CD8-positive, alpha-beta memory T cell (primary cell): ENCODE measurements around the gene RIT2. TPM values are rescaled to one million over a fixed set of nuclear protein-coding genes. Genes with fewer than 3 reads are reported as not detected.

Source experiments
- CTCF ChIA-PET: fragments of 350-600 bp; sonication (Branson Sonifier 250); formaldehyde crosslinking; loops from one replicate; lab custom pipeline; 2021; ENCODE audit warnings: antibody characterized with exemption; lab: Charles Lee
- POLR2A ChIA-PET: fragments of 350-600 bp; sonication (Branson Sonifier 250); formaldehyde crosslinking; loops from one replicate; lab custom pipeline; 2021; ENCODE audit warnings: antibody characterized with exemption; lab: Charles Lee
- DNase-seq, 5 donors: peaks; one replicate each; pipeline versions ENCODE4 v3.0.0 to v3.0.0-alpha.2; 2020 to 2022; ENCODE audit warnings: mixed read lengths in 1 of 5
- H3K27ac ChIP-seq: one replicate; pipeline ENCODE4 v1.7.0; 2013; ENCODE audit warnings: low read depth, mild to moderate bottlenecking, low read length, moderate library complexity
- H3K27me3 ChIP-seq: 2 replicates; pipeline ENCODE4 v1.7.0; 2013; ENCODE audit warnings: low read length, mild to moderate bottlenecking; ENCODE audit not compliant: insufficient read depth, poor library complexity, severe bottlenecking
- H3K36me3 ChIP-seq: 2 replicates; pipeline ENCODE4 v1.7.0; 2013; ENCODE audit warnings: mild to moderate bottlenecking, low read length, moderate library complexity; ENCODE audit not compliant: insufficient read depth
- H3K4me1 ChIP-seq: 2 replicates; pipeline ENCODE4 v1.7.0; 2013; ENCODE audit warnings: mild to moderate bottlenecking, low read length, moderate library complexity; ENCODE audit not compliant: insufficient read depth
- H3K4me3 ChIP-seq: 2 replicates; pipeline ENCODE4 v1.7.0; 2013; ENCODE audit warnings: mild to moderate bottlenecking, low read length
- H3K9me3 ChIP-seq: 2 replicates; pipeline ENCODE4 v1.7.0; 2013; ENCODE audit warnings: mild to moderate bottlenecking, low read length
- H3K27ac Mint-ChIP-seq, 8 donors: one replicate each; pipeline ENCODE4 v1.8.0; 2020 to 2021; ENCODE audit warnings: mixed read lengths in 8 of 8, mild to moderate bottlenecking in 6 of 8, inconsistent platforms in 3 of 8, moderate library complexity in 3 of 8
- H3K27me3 Mint-ChIP-seq, 2 donors: one replicate each; pipeline ENCODE4 v1.8.0; 2020 to 2021; ENCODE audit warnings: mixed read lengths in 2 of 2, mild to moderate bottlenecking in 1 of 2, moderate library complexity in 1 of 2
- H3K36me3 Mint-ChIP-seq, 3 donors: one replicate each; pipeline ENCODE4 v1.8.0; 2020 to 2021; ENCODE audit warnings: mixed read lengths in 3 of 3, inconsistent platforms in 1 of 3, mild to moderate bottlenecking in 1 of 3
- H3K4me1 Mint-ChIP-seq, 3 donors: one replicate each; pipeline ENCODE4 v1.8.0; 2020 to 2021; ENCODE audit warnings: mixed read lengths in 3 of 3, inconsistent platforms in 1 of 3, mild to moderate bottlenecking in 1 of 3
- H3K4me3 Mint-ChIP-seq, 7 donors: one replicate each; pipeline ENCODE4 v1.8.0; 2020 to 2021; ENCODE audit warnings: mixed read lengths in 7 of 7, mild to moderate bottlenecking in 6 of 7, moderate library complexity in 4 of 7, inconsistent platforms in 2 of 7
- H3K9me3 Mint-ChIP-seq, 5 donors: one replicate each; pipeline ENCODE4 v1.8.0; 2020 to 2022; ENCODE audit warnings: mixed read lengths in 5 of 5, mild to moderate bottlenecking in 3 of 5, moderate library complexity in 2 of 5, inconsistent platforms in 1 of 5
- polyA plus RNA-seq: library from polyadenylated mRNA; unstranded; fragments of 300-500 nt; fragmentation: Illumina TruSeq; gene quantifications from one replicate; pipeline ENCODE4 v1.2.3, GENCODE V29; 2021
- total RNA-seq, 2 experiments: library from RNA; stranded (reverse); gene quantifications; one replicate each; pipeline ENCODE4 v1.2.3, GENCODE V29; 2021

Gene RIT2
- total and polyA plus RNA-seq, 3 experiments from 2014 or later: not detected

DNA sequence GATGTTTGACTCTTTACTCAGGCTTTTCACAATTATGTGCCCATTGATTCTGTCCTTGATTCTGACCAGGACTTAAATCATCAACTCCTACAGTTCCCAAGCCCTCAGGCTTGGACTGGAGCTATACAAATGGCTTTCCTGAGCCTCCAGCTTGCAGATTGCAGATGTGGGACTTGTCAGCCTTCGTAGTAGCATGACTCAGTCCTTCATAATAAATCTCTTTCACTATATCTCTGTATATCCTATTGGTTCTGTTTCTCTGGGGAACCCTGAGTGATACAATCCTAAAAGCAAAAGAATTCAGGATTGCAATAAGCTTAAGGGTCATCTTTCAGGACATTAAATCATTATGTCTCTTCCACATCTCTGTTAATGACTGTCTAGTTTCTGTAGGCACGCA is 356.6 kb downstream of the RIT2 start:
- Histone ChIP-seq H3K9me3 (no peaks in the 10 kb centered on the region), H3K27ac (no peak overlapping the region), H3K36me3 (no peaks in the 10 kb centered on the region), H3K4me1 (no peaks in the 10 kb centered on the region), H3K4me3 (no peak overlapping the region), H3K27me3 (no peaks in the 10 kb centered on the region)
- DNase-seq: no peak
- no peaks in the 10 kb centered on the region for H3K27me3 Mint-ChIP-seq
- peaks cover 6 to 21% (median 9%) of the 10 kb centered on the region in 5 donors for H3K9me3 Mint-ChIP-seq
- peaks cover 0 to 2% (median 0%) of the 10 kb centered on the region in 3 donors for H3K36me3 Mint-ChIP-seq
- H3K27ac Mint-ChIP-seq: no peak overlapping the region
- ChIA-PET CTCF (no interaction called here), POLR2A (no interaction called here)
- H3K4me1 Mint-ChIP-seq: no peaks in the 10 kb centered on the region
- no peak overlapping the region for H3K4me3 Mint-ChIP-seq

DNA sequence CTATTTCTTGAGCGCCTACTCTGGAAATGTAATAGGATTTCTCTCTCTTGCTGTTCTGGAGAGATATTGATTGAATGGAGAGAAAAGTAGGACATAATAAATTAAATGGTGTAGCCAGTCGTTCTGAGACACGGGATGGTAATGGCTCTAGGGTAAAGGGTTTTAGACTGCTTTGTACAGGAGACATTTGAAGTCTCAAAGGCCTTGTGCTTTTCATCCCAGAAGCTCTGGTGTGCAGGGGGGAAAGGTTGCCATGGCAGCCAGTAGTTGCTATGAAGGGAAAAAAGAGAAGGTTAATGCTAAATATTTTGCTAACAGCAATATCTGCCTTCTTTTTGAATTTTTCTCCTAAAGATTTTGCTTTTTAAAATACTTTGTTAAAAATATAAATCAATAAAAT is 359.3 kb downstream of the RIT2 start:
- Mint-ChIP-seq H3K9me3 (peaks cover 6 to 13% (median 8%) of the 10 kb centered on the region in 5 donors), H3K27ac (no peak overlapping the region), H3K36me3 (peaks cover 0 to 2% (median 0%) of the 10 kb centered on the region in 3 donors), H3K4me1 (no peaks in the 10 kb centered on the region), H3K27me3 (no peaks in the 10 kb centered on the region), H3K4me3 (no peak overlapping the region)
- DNase-seq: no peak
- no peaks in the 10 kb centered on the region for H3K36me3 ChIP-seq
- POLR2A ChIA-PET: no interaction called here
- H3K4me3 ChIP-seq: no peak overlapping the region
- no peaks in the 10 kb centered on the region for H3K27me3 ChIP-seq
- CTCF ChIA-PET: no interaction called here
- no peak overlapping the region for H3K27ac ChIP-seq
- H3K4me1 ChIP-seq: no peaks in the 10 kb centered on the region
- H3K9me3 ChIP-seq: no peaks in the 10 kb centered on the region

- Mint-ChIP-seq H3K4me3 (no peak overlapping the region), H3K9me3 (peaks cover 3 to 18% (median 6%) of the 10 kb centered on the region in 5 donors), H3K36me3 (peaks cover 0 to 2% (median 0%) of the 10 kb centered on the region in 3 donors), H3K27me3 (no peaks in the 10 kb centered on the region), H3K27ac (no peak overlapping the region), H3K4me1 (no peaks in the 10 kb centered on the region)
- H3K4me1 ChIP-seq: no peaks in the 10 kb centered on the region
- no peak for DNase-seq
- H3K27ac ChIP-seq: no peak overlapping the region
- ChIA-PET POLR2A (no interaction called here), CTCF (no interaction called here)
- no peak overlapping the region for H3K4me3 ChIP-seq
- H3K9me3 ChIP-seq: no peaks in the 10 kb centered on the region
- H3K27me3 ChIP-seq: no peaks in the 10 kb centered on the region
- H3K36me3 ChIP-seq: no peaks in the 10 kb centered on the region
Observed at GRCh38 chr18:42752916-42753315, 362.6 kb downstream of the RIT2 start.

DNA sequence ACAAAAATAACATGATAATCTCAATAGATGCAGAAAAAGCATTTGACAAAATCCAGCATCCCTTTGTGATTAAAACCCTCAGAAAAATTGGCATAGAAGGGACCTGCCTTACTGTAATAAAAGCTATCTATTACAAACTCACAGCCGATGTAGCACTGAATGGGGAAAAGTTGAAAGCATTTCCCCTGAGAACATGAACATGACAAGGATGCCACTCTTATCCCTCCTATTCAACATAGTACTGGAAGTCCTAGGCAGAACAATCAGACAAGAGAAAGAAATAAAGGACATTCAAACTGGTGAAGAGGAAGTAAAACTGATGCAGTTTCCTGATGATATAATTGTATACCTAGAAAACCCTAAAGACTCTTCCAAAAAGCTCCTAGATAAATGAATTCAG is 368.7 kb downstream of the RIT2 start:
- no peaks in the 10 kb centered on the region for H3K27me3 Mint-ChIP-seq
- H3K4me1 ChIP-seq: no peaks in the 10 kb centered on the region
- CTCF ChIA-PET: no interaction called here

GRCh38 chr18:42745931-42746330 is 369.6 kb downstream of the RIT2 start:
- CTCF ChIA-PET: no interaction called here
- no peak for DNase-seq
- Mint-ChIP-seq H3K27ac (no peak overlapping the region), H3K4me1 (no peaks in the 10 kb centered on the region), H3K36me3 (no peaks in the 10 kb centered on the region), H3K27me3 (no peaks in the 10 kb centered on the region), H3K4me3 (no peak overlapping the region), H3K9me3 (peaks cover 0 to 24% (median 5%) of the 10 kb centered on the region in 5 donors)
- Histone ChIP-seq H3K36me3 (no peaks in the 10 kb centered on the region), H3K9me3 (no peaks in the 10 kb centered on the region), H3K4me3 (no peak overlapping the region), H3K27me3 (no peaks in the 10 kb centered on the region), H3K27ac (no peak overlapping the region), H3K4me1 (no peaks in the 10 kb centered on the region)
- POLR2A ChIA-PET: no interaction called here

More for the DNA sequence above, 368.7 kb downstream of the RIT2 start:
- Mint-ChIP-seq H3K27ac (no peak overlapping the region), H3K4me1 (no peaks in the 10 kb centered on the region), H3K4me3 (no peak overlapping the region), H3K36me3 (no peaks in the 10 kb centered on the region), H3K9me3 (peaks cover 0 to 24% (median 5%) of the 10 kb centered on the region in 5 donors)
- DNase-seq: no peak
- Histone ChIP-seq H3K4me3 (no peak overlapping the region), H3K27me3 (no peaks in the 10 kb centered on the region), H3K9me3 (no peaks in the 10 kb centered on the region), H3K36me3 (no peaks in the 10 kb centered on the region), H3K27ac (no peak overlapping the region)
- POLR2A ChIA-PET: no interaction called here

GRCh38 chr18:42745171-42745570 is 370.3 kb downstream of the RIT2 start:
- no peaks in the 10 kb centered on the region for H3K27me3 Mint-ChIP-seq
- no peak overlapping the region for H3K27ac ChIP-seq
- ChIA-PET CTCF (no interaction called here), POLR2A (no interaction called here)
- peaks cover 0 to 18% (median 5%) of the 10 kb centered on the region in 5 donors for H3K9me3 Mint-ChIP-seq
- H3K4me1 ChIP-seq: no peaks in the 10 kb centered on the region
- no peaks in the 10 kb centered on the region for H3K4me1 Mint-ChIP-seq
- H3K27me3 ChIP-seq: no peaks in the 10 kb centered on the region
- H3K36me3 Mint-ChIP-seq: no peaks in the 10 kb centered on the region
- H3K4me3 ChIP-seq: no peak overlapping the region
- no peak overlapping the region for H3K4me3 Mint-ChIP-seq
- no peaks in the 10 kb centered on the region for H3K9me3 ChIP-seq
- no peak for DNase-seq
- H3K27ac Mint-ChIP-seq: no peak overlapping the region
- H3K36me3 ChIP-seq: no peaks in the 10 kb centered on the region

DNA sequence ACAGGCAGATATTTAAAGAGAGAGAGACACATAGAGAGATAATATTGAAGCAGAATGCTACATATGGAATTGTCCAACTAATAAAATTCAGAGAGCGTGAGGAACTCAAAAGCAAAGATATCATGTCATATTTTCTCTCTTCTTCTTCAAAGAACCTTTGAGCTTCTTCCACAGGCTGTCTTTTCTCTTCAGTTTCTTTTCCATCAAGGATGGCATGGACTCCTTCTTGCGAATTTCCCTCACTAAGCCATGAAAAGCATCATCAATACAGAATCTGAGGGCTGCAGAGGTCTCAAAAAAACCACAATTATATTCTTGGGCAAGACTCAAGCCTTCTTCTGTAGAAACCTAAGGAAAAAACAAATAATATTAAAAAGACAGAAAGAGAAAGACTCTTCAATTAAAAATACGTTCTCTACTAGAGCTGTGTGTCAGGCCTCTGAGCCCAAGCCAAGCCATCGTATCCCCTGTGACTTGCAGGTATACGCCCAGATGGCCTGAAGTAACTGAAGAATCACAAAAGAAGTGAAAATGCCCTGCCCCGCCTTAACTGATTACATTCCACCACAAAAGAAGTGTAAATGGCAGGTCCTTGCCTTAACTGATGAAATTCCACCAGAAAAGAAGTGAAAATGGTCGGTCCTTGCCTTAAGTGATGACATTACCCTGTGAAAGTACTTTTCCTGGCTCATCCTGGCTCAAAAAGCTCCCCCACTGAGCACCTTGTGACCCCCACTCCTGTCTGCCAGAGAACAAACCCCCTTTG is 371.9 kb downstream of the RIT2 start:
- H3K4me1 Mint-ChIP-seq: no peaks in the 10 kb centered on the region
- CTCF ChIA-PET: no interaction called here
- POLR2A ChIA-PET: no interaction called here
- H3K4me3 Mint-ChIP-seq: no peak overlapping the region
- no peaks in the 10 kb centered on the region for H3K27me3 Mint-ChIP-seq
- H3K36me3 ChIP-seq: no peaks in the 10 kb centered on the region
- peaks cover 0 to 16% (median 5%) of the 10 kb centered on the region in 5 donors for H3K9me3 Mint-ChIP-seq
- DNase-seq: no peak
- H3K27ac ChIP-seq: no peak overlapping the region
- H3K9me3 ChIP-seq: no peaks in the 10 kb centered on the region
- no peaks in the 10 kb centered on the region for H3K27me3 ChIP-seq
- H3K27ac Mint-ChIP-seq: no peak overlapping the region
- no peaks in the 10 kb centered on the region for H3K36me3 Mint-ChIP-seq
- H3K4me3 ChIP-seq: no peak overlapping the region
- H3K4me1 ChIP-seq: no peaks in the 10 kb centered on the region

DNA sequence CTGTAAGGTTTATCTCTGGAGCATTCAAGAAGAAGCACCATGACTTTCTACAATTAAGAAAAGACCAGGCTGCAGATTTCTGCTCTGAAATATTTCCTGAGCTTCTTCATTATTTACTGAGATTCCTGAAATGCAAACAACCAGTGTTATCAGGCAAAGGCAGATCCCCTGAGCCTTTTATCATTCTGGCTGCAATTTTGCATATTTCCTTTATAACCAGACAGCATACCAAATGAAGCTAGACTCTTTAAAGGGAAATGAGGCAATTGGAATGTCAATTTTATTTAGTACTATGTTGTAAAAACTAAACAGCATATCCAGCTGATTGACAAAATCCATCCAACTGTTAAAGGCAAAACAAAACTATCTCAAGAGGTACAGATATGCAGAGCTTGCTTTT is 372.5 kb downstream of the RIT2 start:
- no peaks in the 10 kb centered on the region for H3K4me1 Mint-ChIP-seq
- CTCF ChIA-PET: no interaction called here
- H3K27ac Mint-ChIP-seq: no peak overlapping the region
- H3K9me3 Mint-ChIP-seq: peaks cover 2 to 18% (median 5%) of the 10 kb centered on the region in 5 donors
- POLR2A ChIA-PET: no interaction called here
- no peaks in the 10 kb centered on the region for H3K9me3 ChIP-seq
- H3K4me3 ChIP-seq: no peak overlapping the region
- no peak for DNase-seq
- H3K27me3 ChIP-seq: no peaks in the 10 kb centered on the region
- H3K36me3 Mint-ChIP-seq: no peaks in the 10 kb centered on the region
- no peak overlapping the region for H3K4me3 Mint-ChIP-seq
- no peaks in the 10 kb centered on the region for H3K36me3 ChIP-seq
- H3K27ac ChIP-seq: no peak overlapping the region
- H3K27me3 Mint-ChIP-seq: no peaks in the 10 kb centered on the region
- H3K4me1 ChIP-seq: no peaks in the 10 kb centered on the region
